HG03342 (cell line): ENCODE data around the gene FKBP1A.
"Not testable (repeated sequence)": the region's sequence is repeated elsewhere in the genome, so short reads cannot be mapped to it uniquely, and the experiment has no call there.

Experiments
- ATAC-seq: cut with Tn5 transposase; IDR thresholded peaks from one replicate; pipeline ENCODE4 v1.9.1; 2021; ENCODE audit warnings: mild to moderate bottlenecking, moderate library complexity; ENCODE audit not compliant: unreplicated experiment

Gene FKBP1A

DNA sequence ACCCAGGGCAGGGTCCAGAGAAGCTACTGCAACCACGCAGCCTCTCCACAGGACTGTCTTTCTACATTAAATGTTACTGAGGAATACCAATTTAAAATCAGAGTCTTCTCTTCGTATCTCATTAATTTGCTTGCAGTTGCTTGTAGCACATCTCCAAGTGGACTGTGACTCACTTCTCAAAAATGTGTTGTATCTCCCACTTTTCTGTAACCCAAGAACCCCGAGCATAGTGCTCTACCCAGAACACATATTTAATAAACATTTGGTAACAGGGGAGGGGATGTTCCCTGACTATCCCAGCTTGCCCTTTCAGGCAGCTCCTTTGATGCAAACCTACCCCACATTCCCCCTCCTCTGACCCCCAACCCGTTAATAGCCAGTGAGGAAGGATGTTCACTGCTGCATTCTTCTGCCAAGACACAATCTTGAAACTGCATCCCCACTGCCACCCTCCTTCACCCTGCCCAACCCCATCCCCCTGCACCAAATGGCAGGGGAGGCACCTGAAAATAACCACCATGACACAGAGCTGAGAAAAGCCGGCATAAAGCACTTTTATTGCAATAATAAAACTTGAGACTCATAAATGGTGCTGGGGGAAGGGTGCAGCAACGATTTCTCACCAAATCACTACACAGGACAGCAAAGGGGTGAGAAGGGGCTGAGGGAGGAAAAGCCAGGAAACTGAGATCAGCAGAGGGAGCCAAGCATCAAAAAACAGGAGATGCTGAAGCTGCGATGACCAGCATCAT is 24.2 kb downstream of the FKBP1A start:
- ATAC-seq: no peak

DNA sequence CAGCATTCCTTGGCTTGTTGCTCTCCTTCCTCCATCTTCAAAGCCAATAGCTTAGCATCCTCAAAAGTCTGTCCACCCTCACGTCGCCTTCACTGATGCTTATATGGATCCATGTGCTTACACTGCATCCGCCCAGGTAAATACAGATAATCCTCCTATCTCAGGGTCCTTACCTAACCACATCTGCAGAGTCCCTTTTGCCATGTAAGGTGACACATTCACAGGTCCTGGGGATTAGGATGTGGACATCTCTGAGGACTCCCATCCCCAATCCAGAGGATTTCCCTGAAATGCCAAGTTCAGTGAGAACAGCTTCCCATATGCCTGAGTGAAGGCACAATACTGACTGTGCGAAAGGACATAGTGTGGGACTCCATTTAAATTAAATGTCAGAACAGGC is 25.4 kb downstream of the FKBP1A start:
- no peak for ATAC-seq

DNA sequence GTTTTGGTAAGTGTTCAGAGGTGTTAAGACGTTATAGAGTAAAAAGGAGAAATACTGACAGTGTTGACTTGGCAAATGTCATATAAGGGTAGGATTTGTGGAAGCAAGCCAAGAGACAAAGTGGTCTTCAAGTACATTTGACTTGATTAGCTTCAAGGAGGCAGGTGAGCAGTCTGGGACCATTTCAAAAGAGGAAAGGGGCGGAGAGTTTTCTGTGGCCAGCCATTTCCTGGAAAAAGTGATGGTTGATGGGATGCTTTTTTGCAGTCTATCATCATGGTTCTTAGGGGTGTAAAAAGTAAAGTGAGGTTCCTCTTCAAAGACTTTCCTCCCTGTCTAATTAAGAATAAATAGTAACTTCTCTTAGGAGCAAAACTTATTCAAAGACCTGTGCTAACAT is 28.7 kb downstream of the FKBP1A start:
- no peak for ATAC-seq

DNA sequence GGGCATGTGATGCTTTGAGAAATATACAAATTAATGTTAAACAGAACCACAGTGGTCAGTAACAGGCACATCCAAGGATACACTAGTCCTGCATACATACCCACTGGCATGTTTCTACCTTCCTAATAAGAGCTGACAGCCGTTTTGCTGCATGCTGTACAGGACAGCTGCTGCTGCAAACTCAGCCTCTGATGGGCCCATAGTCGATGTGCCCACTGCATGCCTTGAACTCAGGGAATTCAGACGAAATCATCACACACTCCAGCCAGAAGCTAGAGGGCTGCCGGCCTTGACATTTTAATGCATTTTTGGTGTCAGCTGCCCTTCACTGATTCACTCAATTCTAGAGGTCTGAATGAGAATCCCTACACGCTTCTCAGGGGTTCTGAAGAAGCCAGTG is 29.3 kb downstream of the FKBP1A start:
- ATAC-seq: no peak

DNA sequence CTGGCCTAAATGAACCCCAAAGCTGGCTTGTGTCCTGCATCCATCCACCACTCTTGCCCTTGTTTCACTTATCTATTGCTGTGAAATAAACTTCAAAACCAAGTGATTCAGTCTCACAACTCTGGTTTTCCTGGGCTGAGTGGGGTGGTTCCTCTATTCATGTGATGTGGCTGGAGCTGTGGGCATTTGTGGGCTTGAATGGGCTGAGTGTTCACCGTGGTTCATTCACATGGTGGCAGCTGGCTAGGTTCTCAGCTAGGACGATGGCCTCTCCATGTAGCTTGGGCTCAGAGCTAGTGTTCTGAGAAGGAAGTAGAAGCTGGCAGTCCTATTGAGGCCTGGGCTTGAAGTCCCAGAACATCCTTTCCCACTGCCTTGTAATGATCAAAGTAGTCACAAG is 30.4 kb downstream of the FKBP1A start:
- no peak for ATAC-seq

DNA sequence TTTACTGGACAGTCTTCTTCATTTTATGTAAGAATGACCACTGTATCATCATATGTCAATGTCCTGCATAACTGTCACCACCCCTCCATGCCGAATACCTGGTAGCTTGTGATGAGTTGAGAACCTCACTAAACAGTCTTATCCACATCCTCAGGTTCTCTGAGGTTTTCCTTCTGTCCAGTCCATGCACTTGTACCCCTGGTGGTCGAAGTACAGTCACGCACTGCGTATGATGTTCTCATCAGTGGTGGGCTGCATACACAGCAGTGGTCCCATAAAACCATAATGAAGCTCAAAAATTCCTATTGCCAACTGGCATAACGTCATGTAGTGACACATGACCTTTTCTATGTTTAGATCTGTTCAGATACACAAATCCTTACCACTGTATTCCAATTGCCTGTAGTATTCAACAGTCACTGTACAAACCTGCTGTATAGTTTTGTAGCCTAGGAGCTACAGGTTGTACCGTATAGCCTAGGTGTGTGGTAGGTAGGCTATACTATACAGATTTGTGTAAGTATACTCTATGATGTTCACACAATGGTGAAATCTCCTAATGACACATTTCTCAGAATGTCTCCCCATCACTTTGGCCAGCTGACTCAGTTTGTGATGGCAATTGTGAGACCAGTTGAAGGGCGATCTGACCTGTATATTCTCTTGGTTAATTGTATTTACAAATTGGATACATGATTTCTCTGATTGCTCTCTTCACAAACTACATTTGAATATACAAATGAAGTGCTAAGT is 32.6 kb downstream of the FKBP1A start:
- ATAC-seq: no peak

DNA sequence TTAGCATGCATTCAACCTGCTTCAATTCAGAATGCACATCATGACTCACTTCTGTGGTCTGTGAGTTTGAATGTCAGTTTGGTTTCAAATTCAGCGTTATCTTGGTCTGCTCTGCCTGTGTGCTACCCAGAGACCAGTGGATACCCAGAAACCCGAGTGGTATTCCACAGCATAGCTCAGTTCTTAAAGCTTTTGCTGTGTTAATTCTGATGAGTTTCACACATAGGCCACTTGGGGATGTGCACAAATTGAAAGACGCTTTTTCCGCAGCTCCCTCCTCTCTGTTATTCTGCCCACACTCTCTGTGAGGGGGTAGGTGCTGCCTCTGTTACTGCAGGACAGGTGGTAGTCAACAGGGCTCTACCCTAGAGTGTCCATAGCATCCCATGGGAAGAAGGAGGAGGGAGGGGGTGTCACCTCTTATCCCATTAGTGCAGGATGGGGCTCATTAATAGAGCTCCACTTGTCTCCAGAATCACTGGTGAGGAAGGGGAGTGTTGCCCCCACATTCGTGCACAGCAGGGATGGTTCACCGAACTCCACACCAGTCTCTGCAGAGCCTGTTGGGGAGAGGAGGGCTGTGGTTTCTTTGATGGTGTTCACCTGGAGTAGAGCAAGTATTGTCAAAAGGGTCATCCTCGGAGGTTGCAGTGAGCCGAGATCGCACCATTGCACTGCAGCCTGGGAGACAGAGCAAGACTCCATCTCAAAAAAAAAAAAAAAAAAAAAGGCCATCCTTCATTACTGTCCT is 34.8 kb downstream of the FKBP1A start:
- no peak for ATAC-seq

DNA sequence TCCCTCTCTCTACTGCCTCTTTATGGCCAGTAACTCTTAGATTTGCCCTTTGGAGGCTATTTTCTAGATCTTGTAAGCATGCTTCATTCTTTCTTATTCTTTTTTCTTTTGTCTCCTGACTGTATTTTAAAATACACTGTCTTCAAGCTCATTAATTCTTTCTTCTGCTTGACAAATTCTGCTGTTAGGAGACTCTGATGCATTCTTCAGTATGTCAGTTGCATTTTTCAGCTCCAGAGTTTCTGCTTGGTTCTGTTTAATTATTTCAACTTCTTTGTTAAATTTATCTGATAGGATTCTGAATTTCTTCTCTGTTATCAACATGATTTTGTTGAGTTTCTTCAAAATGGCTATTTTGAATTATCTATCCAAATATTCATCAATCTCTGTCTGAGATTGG is 38.9 kb downstream of the FKBP1A start:
- no peak for ATAC-seq

DNA sequence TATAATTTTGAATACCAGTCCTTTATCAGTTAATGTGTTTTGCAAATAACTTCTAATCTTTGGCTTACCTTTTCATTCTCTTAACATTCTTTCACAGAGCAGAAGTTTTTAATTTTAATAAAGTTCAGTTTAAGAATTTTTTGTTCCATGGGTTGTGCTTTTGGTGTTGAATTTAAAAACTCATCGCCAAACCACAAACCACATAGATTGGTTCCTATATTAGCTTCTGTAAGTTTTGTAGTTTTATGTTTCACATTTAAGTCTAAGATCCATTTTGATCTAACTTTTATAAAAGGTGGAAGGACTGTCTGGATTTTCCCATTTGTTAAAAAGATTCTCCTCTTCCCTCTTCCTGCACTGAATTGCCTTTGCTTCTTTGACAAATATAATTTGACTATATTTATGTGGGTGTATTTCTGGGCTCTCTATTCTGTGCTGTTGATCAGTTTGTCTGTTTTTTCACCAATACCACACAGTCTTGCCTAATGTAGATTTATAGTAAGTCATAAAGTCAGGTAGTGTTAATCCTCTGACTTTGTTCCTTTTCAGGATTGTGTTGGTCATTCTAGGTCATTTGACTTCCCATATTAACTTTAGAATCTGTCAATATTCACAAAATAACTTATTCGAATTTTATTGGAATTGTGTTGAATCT is 46.4 kb downstream of the FKBP1A start:
- no peak for ATAC-seq

DNA sequence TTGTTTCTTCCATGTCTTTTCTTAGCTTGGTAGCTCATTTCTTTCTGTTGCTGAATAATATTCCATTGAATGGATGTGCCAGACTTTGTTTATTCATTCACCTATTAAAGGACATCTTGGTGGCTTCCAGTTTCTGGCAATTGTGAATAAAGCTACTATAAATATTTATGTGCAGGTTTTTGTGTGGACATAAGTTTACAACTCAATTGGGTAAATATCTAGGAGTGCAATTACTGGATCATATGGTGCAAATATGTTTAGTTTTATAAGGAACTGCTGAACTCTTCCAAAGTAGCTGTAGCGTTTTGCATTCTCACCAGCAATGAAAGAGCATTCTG is 47.1 kb downstream of the FKBP1A start:
- ATAC-seq: no peak

DNA sequence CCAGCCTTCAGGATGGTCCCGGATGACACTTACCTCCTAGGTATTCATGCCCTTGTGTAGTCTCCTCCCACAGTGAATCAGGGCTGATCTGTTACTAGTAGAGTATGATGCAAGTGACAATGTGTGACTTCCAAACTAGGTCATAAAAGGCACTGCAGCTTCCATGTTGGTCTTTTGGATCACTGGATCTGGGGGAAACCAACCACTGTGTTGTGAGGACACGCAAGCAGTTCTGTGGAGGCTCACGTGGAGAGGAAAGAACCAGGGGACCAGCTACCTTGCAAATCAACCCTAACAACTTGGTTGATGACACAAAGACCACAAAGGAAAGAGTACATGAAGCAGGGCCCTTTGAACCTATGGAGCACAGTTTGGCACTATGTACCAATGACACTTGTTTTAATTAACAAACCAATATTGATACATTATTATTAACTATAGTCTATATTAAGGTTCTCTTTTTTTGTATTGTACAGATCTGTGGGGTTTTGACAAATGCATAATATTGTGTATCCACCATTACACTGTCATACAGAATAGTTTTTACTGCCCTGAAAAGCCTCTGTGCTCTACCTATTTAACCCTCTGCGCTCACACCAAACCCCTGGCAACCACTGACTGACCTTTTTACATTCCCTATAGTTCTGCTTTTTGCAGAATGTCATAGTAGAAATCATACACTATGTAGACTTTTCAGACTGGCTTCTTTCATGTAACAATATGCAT is 47.7 kb downstream of the FKBP1A start:
- ATAC-seq: no peak

DNA sequence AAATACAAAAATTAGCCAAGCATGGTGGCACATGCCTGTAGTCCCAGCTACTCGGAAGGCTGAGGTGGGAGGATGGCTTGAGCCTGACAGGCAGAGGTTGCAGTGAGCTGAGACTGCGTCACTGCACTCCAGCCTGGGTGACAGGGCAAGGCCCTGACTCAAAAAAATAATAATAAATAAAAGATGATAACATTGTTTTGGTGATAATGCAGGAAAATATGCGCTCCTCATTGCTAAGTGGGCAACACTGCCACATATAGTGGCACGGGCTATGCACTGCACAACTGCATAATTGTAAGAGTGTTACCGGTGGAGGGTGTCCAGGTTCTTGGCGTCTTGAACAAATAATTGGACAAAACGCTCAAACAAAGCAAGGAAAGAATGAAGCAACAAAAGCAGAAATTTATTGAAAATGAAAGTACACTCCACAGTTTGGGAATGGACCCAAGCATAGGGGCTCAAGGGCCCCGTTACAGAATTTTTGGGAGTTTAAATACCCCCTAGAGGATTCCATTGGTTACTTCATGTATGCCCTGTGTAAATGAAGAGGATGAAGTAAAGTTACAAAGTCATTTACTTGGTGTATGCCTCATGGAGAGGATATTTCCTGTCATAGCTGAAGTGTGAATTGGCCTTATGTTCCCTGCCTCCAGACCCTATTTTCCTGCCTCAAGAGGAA is 49.3 kb downstream of the FKBP1A start:
- not testable (repeated sequence) for ATAC-seq

DNA sequence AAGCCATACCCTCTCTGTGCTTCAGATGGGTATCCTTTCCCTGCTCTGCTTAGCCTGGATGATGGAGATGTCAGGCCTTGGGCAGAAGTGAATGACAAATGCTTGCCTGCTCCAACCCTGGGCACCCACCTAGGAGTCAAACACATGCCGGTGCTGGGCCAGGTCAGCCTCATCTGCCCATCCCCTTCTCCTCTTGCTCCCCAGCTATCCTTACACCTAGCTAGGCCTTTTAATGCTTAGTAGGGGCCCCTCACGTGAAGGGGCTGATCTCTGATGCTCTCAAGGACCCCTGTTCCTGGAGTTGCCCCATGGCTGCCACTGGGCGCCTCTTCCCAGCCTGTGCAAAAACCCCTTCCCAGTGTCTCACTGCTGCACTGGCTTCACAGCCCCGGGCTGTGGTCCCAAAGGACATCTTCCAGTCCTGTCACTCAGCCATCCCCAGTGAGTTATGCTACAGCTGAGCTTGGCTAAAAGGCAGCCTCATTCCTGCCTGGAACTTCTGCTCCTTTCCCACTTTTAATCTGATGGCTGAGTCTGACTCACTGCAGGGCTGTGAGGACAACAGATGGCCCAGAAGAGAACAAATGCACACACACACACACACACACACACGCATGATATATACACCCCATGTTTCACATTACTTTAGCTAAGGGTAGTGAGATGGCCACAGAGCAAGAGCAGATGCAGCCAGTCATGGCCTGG is 51.1 kb downstream of the FKBP1A start:
- ATAC-seq: no peak

DNA sequence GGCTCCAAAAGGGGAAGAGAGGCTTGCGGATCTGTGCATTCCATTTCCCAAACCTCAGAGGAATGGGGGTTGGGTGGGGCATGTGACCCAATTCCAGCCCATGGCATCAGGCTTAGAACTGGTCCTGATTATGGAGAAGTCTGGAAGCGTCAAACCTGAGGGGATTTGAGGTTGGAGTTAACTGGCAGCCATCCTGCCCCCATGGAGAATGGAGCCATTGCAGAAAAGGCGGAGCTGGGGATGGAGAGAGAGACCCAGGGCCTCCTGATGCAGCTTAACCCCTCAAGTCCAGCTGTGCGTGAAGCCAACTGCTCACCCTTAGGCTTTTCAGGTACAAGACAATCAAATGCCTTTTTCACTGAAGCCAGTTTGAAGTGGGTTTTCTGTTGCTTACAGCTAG is 54.1 kb downstream of the FKBP1A start:
- ATAC-seq: no peak

DNA sequence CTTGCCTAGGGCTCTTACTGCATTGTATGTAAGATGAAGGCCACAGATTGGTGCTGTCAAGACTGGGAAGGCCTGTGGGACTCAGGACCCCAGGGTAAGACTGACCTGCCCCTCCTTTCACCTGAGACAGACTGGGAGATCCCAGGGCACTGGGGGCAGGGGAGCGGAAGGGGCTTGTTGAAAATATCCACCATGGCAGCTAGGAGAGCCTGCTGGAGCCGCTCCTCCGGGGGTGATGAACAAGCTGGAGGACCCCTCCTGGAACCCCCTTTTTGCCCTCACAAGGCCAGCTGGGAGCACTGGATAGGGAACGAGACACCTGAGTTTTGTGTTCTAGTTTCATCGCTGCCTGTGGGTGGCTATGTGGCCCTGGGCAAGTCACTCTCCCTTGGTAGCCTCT is 54.8 kb downstream of the FKBP1A start:
- no peak for ATAC-seq

DNA sequence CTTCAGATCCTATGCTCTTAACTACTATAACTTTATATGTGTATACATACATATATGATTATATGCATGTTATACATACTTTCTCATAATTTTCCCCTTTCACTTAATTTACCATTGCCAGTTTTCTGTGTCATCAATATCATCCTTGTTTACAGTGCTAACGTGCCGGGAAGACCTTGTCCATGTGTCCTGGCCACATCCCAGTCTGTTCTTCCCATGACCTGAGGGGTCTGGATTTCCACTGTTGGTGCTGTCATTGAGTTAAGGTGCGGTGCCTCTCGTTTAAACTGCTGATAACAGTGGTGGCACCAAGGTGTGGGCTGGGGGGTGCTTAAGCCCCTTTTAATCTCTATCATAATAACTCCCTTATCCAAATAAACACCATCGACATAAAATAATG is 55.4 kb downstream of the FKBP1A start:
- ATAC-seq: no peak

DNA sequence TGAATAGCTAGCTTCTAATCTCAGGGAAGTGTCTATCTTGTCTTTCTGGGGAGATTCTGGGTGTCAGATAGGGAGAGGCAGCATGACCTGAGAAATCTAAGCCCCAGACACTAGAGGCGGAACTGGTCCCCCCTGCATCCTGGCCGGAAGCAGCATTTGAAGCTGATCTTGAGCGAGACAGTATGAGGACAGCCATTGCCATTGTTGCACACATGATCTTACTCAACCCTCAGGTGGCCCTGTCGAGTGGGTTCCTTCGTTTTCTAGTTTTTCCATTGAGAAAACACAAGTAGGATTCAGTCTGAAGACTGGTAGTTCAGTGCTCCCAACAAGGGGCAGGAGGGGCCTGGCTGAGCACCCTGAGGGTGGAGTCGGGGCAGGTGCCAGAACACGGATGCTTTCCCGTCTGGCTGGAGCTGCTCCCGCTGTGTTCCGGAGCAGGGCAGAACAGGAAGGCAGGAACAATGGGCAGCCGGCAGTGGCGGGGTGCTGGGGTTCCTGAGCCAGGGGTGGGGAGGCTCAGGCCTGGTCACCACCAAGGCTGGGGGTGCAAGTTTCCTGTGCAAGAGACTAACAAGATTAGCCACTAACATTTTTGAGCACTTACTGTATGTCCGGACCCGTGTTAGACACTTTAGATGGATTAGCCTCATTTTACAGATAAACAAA is 56.0 kb downstream of the FKBP1A start:
- no peak for ATAC-seq

DNA sequence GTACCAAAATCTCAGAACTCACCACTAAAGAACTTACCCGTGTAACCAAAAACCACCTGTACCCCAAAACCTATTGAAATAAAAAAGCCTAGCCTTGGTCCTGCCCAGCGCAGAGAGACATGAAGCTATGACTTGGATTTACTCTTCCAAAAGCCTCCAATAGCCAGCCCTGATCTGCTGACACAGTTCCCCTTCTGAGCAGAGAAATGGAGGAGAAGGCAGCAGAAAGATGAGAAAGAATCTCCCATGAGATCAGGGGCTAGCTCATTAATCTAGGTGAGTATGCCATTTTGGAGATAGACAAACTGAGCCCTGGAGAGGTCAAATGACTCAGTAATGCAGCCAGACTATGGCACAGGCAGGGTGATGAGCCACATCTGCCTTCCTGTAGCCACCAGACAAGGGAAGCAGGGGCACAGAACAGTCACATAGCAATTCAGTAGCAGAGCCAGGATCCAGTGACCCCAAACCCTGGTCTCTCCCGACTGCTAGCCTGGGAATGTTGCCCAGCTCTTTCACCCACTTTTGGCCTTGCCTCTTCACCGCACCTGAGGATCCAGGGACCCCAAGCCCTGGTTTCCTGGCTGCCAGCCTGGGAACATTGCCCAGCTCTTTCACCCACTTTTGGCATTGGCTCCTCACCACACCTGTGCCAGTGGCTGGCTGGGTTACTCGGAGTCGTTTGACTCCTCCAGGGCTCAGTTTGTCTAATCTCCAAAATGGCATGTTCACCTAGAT is 56.7 kb downstream of the FKBP1A start:
- ATAC-seq: no peak
